ENCODE measurements around the gene CNIH2. TPM values are rescaled to one million over a fixed set of nuclear protein-coding genes. Genes with fewer than 3 reads are reported as not detected.

CNIH2 gene
- total RNA-seq, 1 experiment from 2014 or later: 4.4 TPM

- DNase-seq (ENCODE audit: low spot score): no peak
- in situ Hi-C loops (cut with HindIII; ENCODE audit: low sequenced_read_pairs): no loop called here
Observed at GRCh38 chr11:66287889-66288670, 10.1 kb downstream of the CNIH2 start.

- peak; percentile 100 for DNase-seq (ENCODE audit: low spot score)
- in situ Hi-C loops (cut with HindIII; ENCODE audit: low sequenced_read_pairs): no loop called here
Observed at GRCh38 chr11:66288671-66289547, 10.9 kb downstream of the CNIH2 start, which contains the start of gene YIF1A. Gene YIF1A, minus strand, starts transcription at chr11:66289143. Its CDS starts 158 bp downstream, at chr11:66288985.

- in situ Hi-C loops (cut with HindIII; ENCODE audit: low sequenced_read_pairs): no loop called here
- no peak for DNase-seq (ENCODE audit: low spot score)
Observed at GRCh38 chr11:66289548-66290329, 11.8 kb downstream of the CNIH2 start.

GRCh38 chr11:66290330-66290621, 12.3 kb downstream of the CNIH2 start:
- no peak for DNase-seq (ENCODE audit: low spot score)
- in situ Hi-C loops (cut with HindIII; ENCODE audit: low sequenced_read_pairs): no loop called here

GRCh38 chr11:66291303-66291705, 13.3 kb downstream of the CNIH2 start:
- no peak for DNase-seq (ENCODE audit: low spot score)
- in situ Hi-C loops (cut with HindIII; ENCODE audit: low sequenced_read_pairs): no loop called here

GRCh38 chr11:66291706-66292542, 13.9 kb downstream of the CNIH2 start, which contains the start of gene TMEM151A:
Gene TMEM151A, plus strand, starts transcription at chr11:66291894. Its CDS starts 120 bp downstream, at chr11:66292014.
- in situ Hi-C loops (cut with HindIII; ENCODE audit: low sequenced_read_pairs): no loop called here
- peak; percentile 39 for DNase-seq (ENCODE audit: low spot score)

- peak; percentile 41 for DNase-seq (ENCODE audit: low spot score)
- in situ Hi-C loops (cut with HindIII; ENCODE audit: low sequenced_read_pairs): no loop called here
Observed at GRCh38 chr11:66292543-66293332, 14.8 kb downstream of the CNIH2 start.

GRCh38 chr11:66293352-66293751, 15.4 kb downstream of the CNIH2 start:
- no peak for DNase-seq (ENCODE audit: low spot score)
- in situ Hi-C loops (cut with HindIII; ENCODE audit: low sequenced_read_pairs): no loop called here

- in situ Hi-C loops (cut with HindIII; ENCODE audit: low sequenced_read_pairs): no loop called here
- no peak for DNase-seq (ENCODE audit: low spot score)
Observed at GRCh38 chr11:66293777-66294625, 16.0 kb downstream of the CNIH2 start.

- in situ Hi-C loops (cut with HindIII; ENCODE audit: low sequenced_read_pairs): no loop called here
- DNase-seq (ENCODE audit: low spot score): no peak
Observed at GRCh38 chr11:66294626-66295620, 16.9 kb downstream of the CNIH2 start.

- in situ Hi-C loops (cut with HindIII; ENCODE audit: low sequenced_read_pairs): no loop called here
- no peak for DNase-seq (ENCODE audit: low spot score)
Observed at GRCh38 chr11:66297610-66298009, 19.6 kb downstream of the CNIH2 start.

GRCh38 chr11:66299186-66299585, 21.2 kb downstream of the CNIH2 start:
- in situ Hi-C loops (cut with HindIII; ENCODE audit: low sequenced_read_pairs): no loop called here

GRCh38 chr11:66302656-66303055, 24.7 kb downstream of the CNIH2 start:
- in situ Hi-C loops (cut with HindIII; ENCODE audit: low sequenced_read_pairs): no loop called here

More at GRCh38 chr11:66299186-66299585, 21.2 kb downstream of the CNIH2 start:
- DNase-seq (ENCODE audit: low spot score): no peak

GRCh38 chr11:66309475-66309874, 31.5 kb downstream of the CNIH2 start:
- no peak for DNase-seq (ENCODE audit: low spot score)
- in situ Hi-C loops (cut with HindIII; ENCODE audit: low sequenced_read_pairs): no loop called here

More at GRCh38 chr11:66302656-66303055, 24.7 kb downstream of the CNIH2 start:
- no peak for DNase-seq (ENCODE audit: low spot score)

- in situ Hi-C loops (cut with HindIII; ENCODE audit: low sequenced_read_pairs): no loop called here
- no peak for DNase-seq (ENCODE audit: low spot score)
Observed at GRCh38 chr11:66310324-66310723, 32.3 kb downstream of the CNIH2 start.

All from G401 (cell line).